HEK293 (cell line): ENCODE measurements around the gene TSTD1.

Experiments used
- CTCF ChIA-PET: fragments of 350-600 bp; formaldehyde crosslinking; extraction: SDS; loops from one replicate; lab custom pipeline; 2021; ENCODE audit warnings: antibody characterized with exemption; lab: Yijun Ruan, JAX
- POLR2A ChIA-PET: fragments of 300-600 bp; formaldehyde crosslinking; extraction: SDS; loops from one replicate; lab custom pipeline; 2020; ENCODE audit warnings: antibody characterized with exemption, inconsistent platforms; lab: Yijun Ruan, JAX
- H3K27ac ChIP-seq: fragments of 200-500 bp; sonication (Bioruptor generic); 2 replicates; pipeline ENCODE4 v1.5.1; 2014; ENCODE audit warnings: low read depth, low read length, control low read depth, inconsistent platforms; ENCODE audit errors: extremely low read depth
- H3K36me3 ChIP-seq, 2 experiments: fragments of 200-500 bp in 1 of 2; sonication (Bioruptor generic) in 1 of 2; 1 replicate in 1 of 2; 2 replicates in 1 of 2; pipeline ENCODE4 v1.5.1; 2014 to 2017; ENCODE audit warnings: inconsistent platforms in 2 of 2, low read length in 2 of 2; ENCODE audit not compliant: control insufficient read depth in 2 of 2, insufficient read depth in 1 of 2
- H3K4me1 ChIP-seq: fragments of 200-500 bp; sonication (Bioruptor generic); 2 replicates; pipeline ENCODE4 v1.5.1; 2014; ENCODE audit warnings: mild to moderate bottlenecking, low read length, inconsistent platforms; ENCODE audit not compliant: control insufficient read depth, insufficient read depth
- H3K4me3 ChIP-seq: 2 replicates; pipeline ENCODE4 v1.5.1; 2011; ENCODE audit warnings: low read depth, mild to moderate bottlenecking, control low read depth, low read length, moderate library complexity
- H3K9me3 ChIP-seq: fragments of 200-500 bp; sonication (Bioruptor generic); 2 replicates; pipeline ENCODE4 v1.5.1; 2014; ENCODE audit warnings: low read depth, low read length, inconsistent platforms; ENCODE audit not compliant: control insufficient read depth, insufficient read depth
- BCL11B ChIP-seq: fragments of 450-650 bp; formaldehyde crosslinking; IDR thresholded peaks from 2 replicates; pipeline ENCODE4 v1.5.1; 2016; ENCODE audit warnings: low read depth, missing biosample characterization, missing genetic modification characterization
- GLI2 ChIP-seq: fragments of 450-650 bp; formaldehyde crosslinking; IDR thresholded peaks from 2 replicates; pipeline ENCODE4; 2017; ENCODE audit warnings: missing biosample characterization, missing genetic modification characterization, low read depth, borderline replicate concordance
- GLIS1 ChIP-seq: fragments of 450-650 bp; formaldehyde crosslinking; IDR thresholded peaks from 2 replicates; pipeline ENCODE4 v1.5.1; 2016; ENCODE audit warnings: missing biosample characterization, missing genetic modification characterization
- IKZF3 ChIP-seq: fragments of 450-650 bp; IDR thresholded peaks from 2 replicates; pipeline ENCODE4 v1.5.0; 2018; ENCODE audit warnings: missing biosample characterization, mild to moderate bottlenecking, missing genetic modification characterization, moderate library complexity
- MZF1 ChIP-seq: fragments of 450-650 bp; formaldehyde crosslinking; IDR thresholded peaks from 2 replicates; pipeline ENCODE4 v1.5.1; 2017; ENCODE audit warnings: missing biosample characterization, missing genetic modification characterization, borderline replicate concordance
- OSR2 ChIP-seq: fragments of 450-650 bp; formaldehyde crosslinking; IDR thresholded peaks from 2 replicates; pipeline ENCODE4 v1.5.1; 2016; ENCODE audit warnings: missing biosample characterization, missing genetic modification characterization
- SETDB1 ChIP-seq: IDR thresholded peaks from one replicate; pipeline ENCODE4 v1.6.1; 2017; ENCODE audit warnings: mild to moderate bottlenecking, low read length, moderate library complexity, mixed read lengths; ENCODE audit not compliant: insufficient read length
- ZBTB1 ChIP-seq: fragments of 450-650 bp; formaldehyde crosslinking; IDR thresholded peaks from 2 replicates; pipeline ENCODE4 v1.5.1; 2016; ENCODE audit warnings: missing biosample characterization, missing genetic modification characterization
- ZFP3 ChIP-seq: fragments of 450-650 bp; formaldehyde crosslinking; IDR thresholded peaks from 2 replicates; pipeline ENCODE4 v1.5.1; 2016; ENCODE audit warnings: low read depth, missing biosample characterization, missing genetic modification characterization
- ZIC2 ChIP-seq: fragments of 450-650 bp; formaldehyde crosslinking; IDR thresholded peaks from 2 replicates; pipeline ENCODE4 v1.5.1; 2016; ENCODE audit warnings: missing biosample characterization, missing genetic modification characterization
- ZNF184 ChIP-seq: fragments of 450-650 bp; IDR thresholded peaks from 2 replicates; pipeline ENCODE4 v1.5.1; 2018; ENCODE audit warnings: missing biosample characterization, mild to moderate bottlenecking, missing genetic modification characterization
- ZNF202 ChIP-seq: fragments of 450-650 bp; formaldehyde crosslinking; IDR thresholded peaks from 2 replicates; pipeline ENCODE4 v1.5.1; 2016; ENCODE audit warnings: missing biosample characterization, missing genetic modification characterization, borderline replicate concordance
- ZNF404 ChIP-seq: fragments of 450-650 bp; formaldehyde crosslinking; IDR thresholded peaks from 2 replicates; pipeline ENCODE4 v1.5.1; 2017; ENCODE audit warnings: missing biosample characterization, missing genetic modification characterization
- ZNF423 ChIP-seq: fragments of 450-650 bp; formaldehyde crosslinking; IDR thresholded peaks from 2 replicates; pipeline ENCODE4 v1.5.1; 2016; ENCODE audit warnings: missing biosample characterization, missing genetic modification characterization
- ZNF501 ChIP-seq: fragments of 450-650 bp; formaldehyde crosslinking; IDR thresholded peaks from 2 replicates; pipeline ENCODE4 v1.5.1; 2016; ENCODE audit warnings: missing biosample characterization, missing genetic modification characterization
- ZNF600 ChIP-seq: fragments of 450-650 bp; formaldehyde crosslinking; IDR thresholded peaks from 2 replicates; pipeline ENCODE4 v1.5.1; 2016; ENCODE audit warnings: missing biosample characterization, missing genetic modification characterization
- ZNF677 ChIP-seq: fragments of 450-650 bp; IDR thresholded peaks from 2 replicates; pipeline ENCODE4 v1.5.0; 2018; ENCODE audit warnings: missing biosample characterization, mild to moderate bottlenecking, missing genetic modification characterization, moderate library complexity
- ZSCAN16 ChIP-seq: fragments of 450-650 bp; formaldehyde crosslinking; IDR thresholded peaks from 2 replicates; pipeline ENCODE4 v1.5.1; 2016; ENCODE audit warnings: missing biosample characterization, missing genetic modification characterization
- TF ChIP-seq, protein P1 (sequence below): fragments of 450-650 bp; formaldehyde crosslinking; IDR thresholded peaks from 2 replicates; pipeline ENCODE4 v1.5.1; 2016; ENCODE audit warnings: missing biosample characterization, missing genetic modification characterization, low read depth
- TF ChIP-seq, protein P2 (sequence below): fragments of 450-650 bp; formaldehyde crosslinking; IDR thresholded peaks from 2 replicates; pipeline ENCODE4 v1.5.1; 2016; ENCODE audit warnings: missing biosample characterization, missing genetic modification characterization
- TF ChIP-seq, protein P3 (sequence below): fragments of 450-650 bp; formaldehyde crosslinking; IDR thresholded peaks from 2 replicates; pipeline ENCODE4 v1.5.1; 2016; ENCODE audit warnings: missing biosample characterization, missing genetic modification characterization
- TF ChIP-seq, protein P4 (sequence below): fragments of 450-650 bp; IDR thresholded peaks from 2 replicates; pipeline ENCODE4 v1.5.1; 2018; ENCODE audit warnings: missing biosample characterization, mild to moderate bottlenecking, missing genetic modification characterization

The TSTD1 gene

DNA sequence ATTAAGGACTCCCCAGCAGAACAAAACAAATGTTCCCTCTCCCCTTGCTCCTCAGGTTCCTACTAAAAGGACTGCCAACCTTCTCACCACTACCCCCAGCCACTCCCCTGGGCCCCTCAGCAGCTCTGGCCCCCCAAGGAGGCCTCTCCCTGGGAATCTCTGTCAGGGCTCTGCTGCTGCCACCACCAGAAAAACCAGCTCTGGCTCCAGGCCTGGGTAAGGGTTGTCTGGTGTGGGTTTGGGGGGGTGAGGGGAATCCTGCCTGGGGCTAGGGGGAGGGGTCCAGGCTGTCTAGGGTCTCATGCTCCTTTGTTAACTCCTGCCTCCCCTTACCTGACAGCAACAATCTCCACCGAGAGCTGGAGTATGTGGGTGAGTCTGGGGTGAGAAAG lies 45.8 kb upstream of the TSTD1 start:
- ChIA-PET POLR2A (interaction anchor here (0.9 to 1.6 kb wide), 2 partner anchors 37 to 63 kb away, joined by 3 to 5 read pairs; partner anchors contain the start of gene F11R), CTCF (interaction anchor here (0.5 to 0.8 kb wide), 6 partner anchors 29 to 403 kb away, joined by 3 to 4 read pairs (median 3); no protein-coding TSS in a partner anchor)
- Histone ChIP-seq H3K4me3 (no peak overlapping the region), H3K36me3 (no peaks in the 10 kb centered on the region), H3K9me3 (no peaks in the 10 kb centered on the region), H3K27ac (no peak overlapping the region), H3K4me1 (no peaks in the 10 kb centered on the region; the same call in 1 of the 2 replicates)
- TF ChIP-seq, protein P1, sequence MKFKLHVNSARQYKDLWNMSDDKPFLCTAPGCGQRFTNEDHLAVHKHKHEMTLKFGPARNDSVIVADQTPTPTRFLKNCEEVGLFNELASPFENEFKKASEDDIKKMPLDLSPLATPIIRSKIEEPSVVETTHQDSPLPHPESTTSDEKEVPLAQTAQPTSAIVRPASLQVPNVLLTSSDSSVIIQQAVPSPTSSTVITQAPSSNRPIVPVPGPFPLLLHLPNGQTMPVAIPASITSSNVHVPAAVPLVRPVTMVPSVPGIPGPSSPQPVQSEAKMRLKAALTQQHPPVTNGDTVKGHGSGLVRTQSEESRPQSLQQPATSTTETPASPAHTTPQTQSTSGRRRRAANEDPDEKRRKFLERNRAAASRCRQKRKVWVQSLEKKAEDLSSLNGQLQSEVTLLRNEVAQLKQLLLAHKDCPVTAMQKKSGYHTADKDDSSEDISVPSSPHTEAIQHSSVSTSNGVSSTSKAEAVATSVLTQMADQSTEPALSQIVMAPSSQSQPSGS (tag by site-specific recombination), result no peak
- TF ChIP-seq ZNF423 (tag by site-specific recombination) (no peak), GLI2 (tag by site-specific recombination) (no peak), GLIS1 (tag by site-specific recombination) (peak; percentile 80), MZF1 (tag by site-specific recombination) (no peak), ZIC2 (tag by site-specific recombination) (peak; percentile 49)

DNA sequence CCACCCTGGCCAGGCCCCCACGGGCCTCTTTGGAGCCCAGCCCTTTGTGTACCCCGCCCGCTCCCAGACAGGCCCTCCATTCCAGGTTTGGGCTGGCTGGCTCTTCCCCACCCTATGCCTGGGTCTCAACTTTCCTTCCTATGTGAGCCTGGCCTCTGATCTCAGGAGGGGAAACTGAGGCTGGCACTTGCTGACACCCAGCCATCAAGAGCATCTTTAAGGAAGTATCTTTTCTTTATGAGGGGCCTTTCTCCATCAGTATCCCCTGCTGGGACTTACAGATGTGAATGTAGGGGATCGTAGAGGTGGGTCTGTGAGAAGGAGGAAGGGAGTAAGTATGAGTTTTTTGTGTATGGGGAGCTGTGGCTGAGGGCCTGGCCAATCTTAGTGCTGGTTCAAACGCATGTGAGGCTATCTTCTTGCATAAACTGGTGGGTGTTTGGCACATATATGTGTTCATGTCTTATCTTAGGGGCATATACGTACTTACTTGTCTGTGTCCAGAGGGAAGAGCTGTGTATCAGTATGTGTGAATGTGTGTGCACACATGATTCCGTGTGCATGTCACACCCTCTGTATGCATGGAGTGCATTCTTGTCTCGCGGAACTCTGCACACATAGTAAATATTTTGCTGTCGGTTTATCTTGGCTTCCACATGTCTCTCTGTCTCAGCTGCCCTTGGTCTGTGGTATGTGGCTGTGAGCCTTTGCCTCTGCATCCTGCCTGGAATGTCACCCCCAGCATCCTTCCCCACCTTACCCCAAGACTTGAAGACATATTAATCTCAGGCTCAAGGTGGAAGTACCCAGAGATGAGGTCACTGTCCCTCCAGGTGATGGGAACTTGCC lies 45.2 kb upstream of the TSTD1 start:
- ChIA-PET CTCF (interaction anchor here (0.5 to 2.0 kb wide), 7 partner anchors 13 to 132 kb away, joined by 3 to 6 read pairs (median 3); no protein-coding TSS in a partner anchor), POLR2A (interaction anchor here (0.7 to 1.6 kb wide), 3 partner anchors 36 to 63 kb away, joined by 3 to 5 read pairs (median 3); partner anchors contain the start of gene F11R)
- TF ChIP-seq ZNF600 (tag by site-specific recombination), result 0 out of 2 replicates have a peak, but pooled peaks have one; percentile 3
- no peak for TF ChIP-seq ZNF404 (tag by site-specific recombination)
- H3K9me3 ChIP-seq, result no peaks in the 10 kb centered on the region
- no peak overlapping the region for H3K27ac ChIP-seq
- H3K4me3 ChIP-seq, result no peak overlapping the region
- no peaks in the 10 kb centered on the region; the same call in 1 of the 2 replicates for H3K4me1 ChIP-seq
- H3K36me3 ChIP-seq, result no peaks in the 10 kb centered on the region

DNA sequence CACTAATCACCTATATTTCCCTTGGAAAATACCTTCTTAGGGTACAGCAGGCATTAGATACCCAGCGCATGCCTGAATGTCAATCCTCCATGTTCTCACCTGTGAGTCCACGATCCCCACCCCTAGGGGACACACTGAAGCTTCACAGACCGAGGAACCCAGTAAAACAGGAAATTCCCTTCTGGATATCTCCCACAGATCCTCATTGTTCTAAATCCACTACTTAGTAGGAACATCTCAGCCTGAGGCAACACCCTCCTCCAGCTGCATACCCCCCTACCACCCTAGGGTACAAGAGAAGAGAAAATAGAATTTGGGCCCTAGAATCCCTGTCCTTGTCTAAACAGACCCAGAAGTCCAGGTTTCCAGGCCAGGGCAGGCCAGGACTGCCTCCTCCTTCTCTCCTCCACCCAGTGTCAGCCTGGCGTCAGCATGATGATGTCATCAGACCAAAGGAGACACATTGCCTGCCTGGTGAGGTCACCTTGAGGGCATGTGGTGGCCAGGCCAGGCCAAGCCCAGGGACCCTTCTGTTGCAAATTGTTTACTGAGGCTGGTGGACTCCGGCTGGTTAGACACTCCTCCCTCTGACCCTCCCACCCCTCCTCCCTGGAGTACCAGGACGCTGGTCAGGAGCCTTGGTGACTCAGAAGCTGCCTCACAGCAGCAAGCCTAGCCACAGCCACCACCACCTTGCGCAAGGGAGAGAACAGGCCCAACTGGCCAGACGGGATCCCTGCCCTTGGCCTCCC lies 44.4 kb upstream of the TSTD1 start:
- Histone ChIP-seq H3K27ac (peak overlapping the region; percentile 18; the same call in 1 of the 2 replicates), H3K9me3 (no peaks in the 10 kb centered on the region), H3K4me3 (no peak overlapping the region), H3K36me3 (no peaks in the 10 kb centered on the region), H3K4me1 (no peaks in the 10 kb centered on the region; the same call in 1 of the 2 replicates)
- ChIA-PET POLR2A (interaction anchor here (0.6 to 1.0 kb wide), 3 partner anchors 14 to 62 kb away, joined by 3 to 8 read pairs (median 3); partner anchors contain the start of gene F11R), CTCF (interaction anchor here (0.8 to 2.0 kb wide), 3 partner anchors 14 to 131 kb away, joined by 4 to 7 read pairs (median 6); no protein-coding TSS in a partner anchor)
- TF ChIP-seq ZNF677 (tag by site-specific recombination) (no peak), ZNF184 (no peak), ZSCAN16 (tag by site-specific recombination) (no peak), ZNF501 (tag by site-specific recombination) (no peak), ZNF202 (no peak), ZFP3 (tag by site-specific recombination) (no peak), SETDB1 (no peak), IKZF3 (no peak), OSR2 (no peak), ZBTB1 (no peak), BCL11B (no peak)
- TF ChIP-seq, protein P2, sequence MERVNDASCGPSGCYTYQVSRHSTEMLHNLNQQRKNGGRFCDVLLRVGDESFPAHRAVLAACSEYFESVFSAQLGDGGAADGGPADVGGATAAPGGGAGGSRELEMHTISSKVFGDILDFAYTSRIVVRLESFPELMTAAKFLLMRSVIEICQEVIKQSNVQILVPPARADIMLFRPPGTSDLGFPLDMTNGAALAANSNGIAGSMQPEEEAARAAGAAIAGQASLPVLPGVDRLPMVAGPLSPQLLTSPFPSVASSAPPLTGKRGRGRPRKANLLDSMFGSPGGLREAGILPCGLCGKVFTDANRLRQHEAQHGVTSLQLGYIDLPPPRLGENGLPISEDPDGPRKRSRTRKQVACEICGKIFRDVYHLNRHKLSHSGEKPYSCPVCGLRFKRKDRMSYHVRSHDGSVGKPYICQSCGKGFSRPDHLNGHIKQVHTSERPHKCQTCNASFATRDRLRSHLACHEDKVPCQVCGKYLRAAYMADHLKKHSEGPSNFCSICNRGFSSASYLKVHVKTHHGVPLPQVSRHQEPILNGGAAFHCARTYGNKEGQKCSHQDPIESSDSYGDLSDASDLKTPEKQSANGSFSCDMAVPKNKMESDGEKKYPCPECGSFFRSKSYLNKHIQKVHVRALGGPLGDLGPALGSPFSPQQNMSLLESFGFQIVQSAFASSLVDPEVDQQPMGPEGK (tag by site-specific recombination), result peak; percentile 44
- TF ChIP-seq, protein P3, sequence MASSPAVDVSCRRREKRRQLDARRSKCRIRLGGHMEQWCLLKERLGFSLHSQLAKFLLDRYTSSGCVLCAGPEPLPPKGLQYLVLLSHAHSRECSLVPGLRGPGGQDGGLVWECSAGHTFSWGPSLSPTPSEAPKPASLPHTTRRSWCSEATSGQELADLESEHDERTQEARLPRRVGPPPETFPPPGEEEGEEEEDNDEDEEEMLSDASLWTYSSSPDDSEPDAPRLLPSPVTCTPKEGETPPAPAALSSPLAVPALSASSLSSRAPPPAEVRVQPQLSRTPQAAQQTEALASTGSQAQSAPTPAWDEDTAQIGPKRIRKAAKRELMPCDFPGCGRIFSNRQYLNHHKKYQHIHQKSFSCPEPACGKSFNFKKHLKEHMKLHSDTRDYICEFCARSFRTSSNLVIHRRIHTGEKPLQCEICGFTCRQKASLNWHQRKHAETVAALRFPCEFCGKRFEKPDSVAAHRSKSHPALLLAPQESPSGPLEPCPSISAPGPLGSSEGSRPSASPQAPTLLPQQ (tag by site-specific recombination), result 0 out of 2 replicates have a peak, but pooled peaks have one; percentile 36
- TF ChIP-seq, protein P4, sequence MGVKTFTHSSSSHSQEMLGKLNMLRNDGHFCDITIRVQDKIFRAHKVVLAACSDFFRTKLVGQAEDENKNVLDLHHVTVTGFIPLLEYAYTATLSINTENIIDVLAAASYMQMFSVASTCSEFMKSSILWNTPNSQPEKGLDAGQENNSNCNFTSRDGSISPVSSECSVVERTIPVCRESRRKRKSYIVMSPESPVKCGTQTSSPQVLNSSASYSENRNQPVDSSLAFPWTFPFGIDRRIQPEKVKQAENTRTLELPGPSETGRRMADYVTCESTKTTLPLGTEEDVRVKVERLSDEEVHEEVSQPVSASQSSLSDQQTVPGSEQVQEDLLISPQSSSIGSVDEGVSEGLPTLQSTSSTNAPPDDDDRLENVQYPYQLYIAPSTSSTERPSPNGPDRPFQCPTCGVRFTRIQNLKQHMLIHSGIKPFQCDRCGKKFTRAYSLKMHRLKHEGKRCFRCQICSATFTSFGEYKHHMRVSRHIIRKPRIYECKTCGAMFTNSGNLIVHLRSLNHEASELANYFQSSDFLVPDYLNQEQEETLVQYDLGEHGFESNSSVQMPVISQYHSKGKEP (tag by site-specific recombination), result no peak
